Liver (tissue), 3 donors: ENCODE data around the gene RPE65.

Experiments used
- CTCF ChIP-seq: fragments of 150-350 bp; IDR thresholded peaks from 2 replicates; pipeline ENCODE4 v1.5.1; 2017; ENCODE audit warnings: improper control_type of control experiment, low read depth, low read length; ENCODE audit not compliant: missing input control
- JUND ChIP-seq, 2 donors: IDR thresholded peaks; 2 replicates each; pipeline ENCODE4 v1.6.1; 2016; ENCODE audit warnings: antibody characterized with exemption in 2 of 2
- ZBTB33 ChIP-seq: IDR thresholded peaks from 2 replicates; pipeline ENCODE4 v1.6.1; 2016; ENCODE audit warnings: antibody characterized with exemption
- donor health status: healthy.
- donor health status: healthy.

GRCh38 chr1:68493193-68493592, 43.4 kb upstream of the RPE65 start:
- TF ChIP-seq CTCF: no peak
- no peak for TF ChIP-seq JUND (IDR thresholded peaks at IDR 0.05)
- TF ChIP-seq ZBTB33: no peak
